ENCODE measurements around the gene COL5A1. TPM values are rescaled to one million over a fixed set of nuclear protein-coding genes. Genes with fewer than 3 reads are reported as not detected.

The COL5A1 gene
- total RNA-seq, 1 donor from 2014 or later = 6.1 TPM

DNA sequence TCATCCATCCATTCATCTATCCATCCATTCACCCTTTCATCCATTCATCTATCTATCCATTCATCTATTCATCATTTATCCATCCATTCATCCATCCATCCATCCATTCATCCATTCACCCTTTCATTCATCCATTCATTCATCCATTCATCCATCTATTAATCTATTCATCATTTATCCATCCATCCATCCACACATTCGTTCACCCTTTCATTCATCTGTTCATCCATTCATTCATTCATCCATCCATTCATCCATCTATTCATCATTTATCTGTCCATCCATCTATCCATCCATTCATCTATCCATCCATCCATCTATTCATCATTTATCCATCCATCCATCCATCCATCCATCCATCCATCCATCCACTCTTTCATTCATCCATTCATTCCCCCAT lies 205.1 kb downstream of the COL5A1 start:
- H3K36me3 Mint-ChIP-seq = no peaks in the 10 kb centered on the region
- Histone ChIP-seq H3K27ac (no peak overlapping the region), H3K4me3 (no peak overlapping the region), H3K9ac (no peak overlapping the region), H3K27me3 (no peaks in the 10 kb centered on the region), H3K4me2 (no peak overlapping the region), H3K79me2 (ENCODE audit: low read depth) (no peaks in the 10 kb centered on the region), H3F3A (ENCODE audit: low read depth) (no peaks in the 10 kb centered on the region), H4K20me1 (ENCODE audit: low read depth) (no peaks in the 10 kb centered on the region), H3K9me3 (ENCODE audit: low read depth) (no peaks in the 10 kb centered on the region), H3K36me3 (no peaks in the 10 kb centered on the region), H2AFZ (replicated peaks) (no peak overlapping the region), H3K4me1 (no peaks in the 10 kb centered on the region)
- no peak overlapping the region for H3K4me3 Mint-ChIP-seq
- H3K4me1 Mint-ChIP-seq = peaks cover 9% of the 10 kb centered on the region
- H3K9me3 Mint-ChIP-seq = peaks cover 2% of the 10 kb centered on the region
- no peak for DNase-seq (ENCODE audit: low spot score)
- H3K27ac Mint-ChIP-seq = no peak overlapping the region
- TF ChIP-seq EZH2 (IDR thresholded peaks at IDR 0.05) (no peak), EZH2phosphoT487 (IDR thresholded peaks at IDR 0.05) (no peak)
- TF ChIP-seq, protein P1, sequence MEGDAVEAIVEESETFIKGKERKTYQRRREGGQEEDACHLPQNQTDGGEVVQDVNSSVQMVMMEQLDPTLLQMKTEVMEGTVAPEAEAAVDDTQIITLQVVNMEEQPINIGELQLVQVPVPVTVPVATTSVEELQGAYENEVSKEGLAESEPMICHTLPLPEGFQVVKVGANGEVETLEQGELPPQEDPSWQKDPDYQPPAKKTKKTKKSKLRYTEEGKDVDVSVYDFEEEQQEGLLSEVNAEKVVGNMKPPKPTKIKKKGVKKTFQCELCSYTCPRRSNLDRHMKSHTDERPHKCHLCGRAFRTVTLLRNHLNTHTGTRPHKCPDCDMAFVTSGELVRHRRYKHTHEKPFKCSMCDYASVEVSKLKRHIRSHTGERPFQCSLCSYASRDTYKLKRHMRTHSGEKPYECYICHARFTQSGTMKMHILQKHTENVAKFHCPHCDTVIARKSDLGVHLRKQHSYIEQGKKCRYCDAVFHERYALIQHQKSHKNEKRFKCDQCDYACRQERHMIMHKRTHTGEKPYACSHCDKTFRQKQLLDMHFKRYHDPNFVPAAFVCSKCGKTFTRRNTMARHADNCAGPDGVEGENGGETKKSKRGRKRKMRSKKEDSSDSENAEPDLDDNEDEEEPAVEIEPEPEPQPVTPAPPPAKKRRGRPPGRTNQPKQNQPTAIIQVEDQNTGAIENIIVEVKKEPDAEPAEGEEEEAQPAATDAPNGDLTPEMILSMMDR (IDR thresholded peaks at IDR 0.05) = no peak
- H3K27me3 Mint-ChIP-seq (ENCODE audit: insufficient read depth, low read depth) = no peaks in the 10 kb centered on the region

DNA sequence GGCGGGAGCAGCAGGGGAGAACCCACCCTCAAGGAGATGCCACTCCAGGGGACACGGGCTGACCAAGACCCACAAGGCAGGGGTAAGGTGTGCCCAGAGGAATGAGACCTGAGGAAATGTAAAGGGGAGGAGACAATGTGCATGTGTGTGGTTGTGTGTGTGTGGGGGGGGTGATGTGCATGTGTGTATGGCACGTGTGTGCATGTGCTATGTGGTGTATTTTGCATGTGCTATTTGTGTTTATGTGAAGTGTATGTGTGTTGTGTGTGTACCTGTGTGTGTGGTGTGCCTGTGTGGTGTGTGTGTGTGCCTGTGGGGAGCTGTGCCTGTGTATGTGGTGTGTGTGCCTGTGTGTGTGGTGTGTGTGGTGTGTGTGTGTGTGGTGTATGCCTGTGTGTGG lies 205.5 kb downstream of the COL5A1 start:
- no peaks in the 10 kb centered on the region for H3K36me3 Mint-ChIP-seq
- no peak overlapping the region for H3K9ac ChIP-seq
- H3K27me3 Mint-ChIP-seq (ENCODE audit: insufficient read depth, low read depth) = no peaks in the 10 kb centered on the region

DNA sequence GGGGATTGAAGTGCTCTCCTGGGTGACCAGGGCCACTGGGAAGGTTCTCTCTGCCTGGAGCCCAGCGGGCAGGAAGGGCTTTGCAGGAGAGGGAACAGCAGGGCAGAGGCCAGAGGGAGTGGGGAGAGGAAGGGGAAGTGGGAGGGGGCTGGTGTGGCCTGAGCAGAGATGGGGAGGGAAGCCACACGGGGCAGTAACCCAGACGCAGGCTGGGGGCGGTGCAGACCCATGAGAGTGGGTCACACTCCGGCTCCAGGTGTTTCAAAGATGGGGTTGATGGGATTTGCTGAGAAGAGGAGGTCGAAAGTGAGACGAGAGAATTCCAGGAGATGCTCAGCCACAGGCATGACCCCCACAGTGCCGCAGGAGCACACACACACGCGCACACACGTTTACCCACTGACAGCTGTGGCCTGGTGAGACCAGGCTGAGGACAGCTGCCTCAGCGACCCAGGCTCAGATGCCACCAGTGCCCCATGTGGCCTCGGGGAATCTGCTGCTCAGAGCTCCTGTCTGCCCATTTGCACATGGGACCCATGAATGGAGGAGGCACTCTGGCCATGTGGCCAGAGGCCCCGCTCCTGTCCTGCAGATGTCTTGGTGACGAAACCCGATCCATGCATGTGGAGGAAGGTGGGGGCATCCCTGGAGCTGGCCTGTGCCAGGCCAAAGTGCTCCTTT lies 206.3 kb downstream of the COL5A1 start:
- no peak for DNase-seq (ENCODE audit: low spot score)
- TF ChIP-seq EZH2 (IDR thresholded peaks at IDR 0.05) (no peak), EZH2phosphoT487 (IDR thresholded peaks at IDR 0.05) (no peak)
- TF ChIP-seq, protein P1 (IDR thresholded peaks at IDR 0.05) = no peak
- H3K9me3 ChIP-seq (ENCODE audit: low read depth) = no peaks in the 10 kb centered on the region
- H3K36me3 Mint-ChIP-seq = no peaks in the 10 kb centered on the region
- no peaks in the 10 kb centered on the region for H3K79me2 ChIP-seq (ENCODE audit: low read depth)
- no peaks in the 10 kb centered on the region for H4K20me1 ChIP-seq (ENCODE audit: low read depth)
- no peak overlapping the region for H2AFZ ChIP-seq (replicated peaks)
- no peaks in the 10 kb centered on the region for H3K27me3 Mint-ChIP-seq (ENCODE audit: insufficient read depth, low read depth)
- H3K36me3 ChIP-seq = no peaks in the 10 kb centered on the region
- H3K4me1 ChIP-seq = no peaks in the 10 kb centered on the region
- H3K4me3 ChIP-seq = no peak overlapping the region
- H3K4me2 ChIP-seq = no peak overlapping the region
- no peak overlapping the region for H3K27ac ChIP-seq
- no peak overlapping the region for H3K4me3 Mint-ChIP-seq
- H3K27me3 ChIP-seq = no peaks in the 10 kb centered on the region
- H3K4me1 Mint-ChIP-seq = peaks cover 8% of the 10 kb centered on the region
- no peaks in the 10 kb centered on the region for H3F3A ChIP-seq (ENCODE audit: low read depth)
- H3K9ac ChIP-seq = no peak overlapping the region
- peaks cover 2% of the 10 kb centered on the region for H3K9me3 Mint-ChIP-seq
- no peak overlapping the region for H3K27ac Mint-ChIP-seq

More for the DNA sequence above, 205.5 kb downstream of the COL5A1 start:
- Histone ChIP-seq H3K27ac (no peak overlapping the region), H3K36me3 (no peaks in the 10 kb centered on the region), H3K27me3 (no peaks in the 10 kb centered on the region), H3K4me2 (no peak overlapping the region), H3F3A (ENCODE audit: low read depth) (no peaks in the 10 kb centered on the region), H3K4me3 (no peak overlapping the region), H3K9me3 (ENCODE audit: low read depth) (no peaks in the 10 kb centered on the region), H3K4me1 (no peaks in the 10 kb centered on the region), H4K20me1 (ENCODE audit: low read depth) (no peaks in the 10 kb centered on the region), H3K79me2 (ENCODE audit: low read depth) (no peaks in the 10 kb centered on the region), H2AFZ (replicated peaks) (no peak overlapping the region)
- peaks cover 2% of the 10 kb centered on the region for H3K9me3 Mint-ChIP-seq
- peaks cover 9% of the 10 kb centered on the region for H3K4me1 Mint-ChIP-seq
- no peak overlapping the region for H3K27ac Mint-ChIP-seq
- no peak overlapping the region for H3K4me3 Mint-ChIP-seq
- TF ChIP-seq, protein P1 (IDR thresholded peaks at IDR 0.05) = no peak
- TF ChIP-seq EZH2phosphoT487 (IDR thresholded peaks at IDR 0.05) = no peak
- no peak for TF ChIP-seq EZH2 (IDR thresholded peaks at IDR 0.05)
- DNase-seq (ENCODE audit: low spot score) = no peak
